ENCODE measurements around the gene GPER1. TPM values are rescaled to one million over a fixed set of nuclear protein-coding genes. Genes with fewer than 3 reads are reported as not detected.

GPER1 gene
- total and polyA plus RNA-seq, 2 donors (not counting 3 experiments of a cell fraction or from before 2014, with no cell fraction given), result 0.77 to 2.3 TPM

- dilution Hi-C loops (cut with MboI; ENCODE audit: extremely low pct_ligation_motif_present, low sequenced_read_pairs) (no loop called here), intact Hi-C loops (cut with micrococcal nuclease) (no loop called here)
- POLR2A ChIA-PET, result interaction anchor here (0.5 kb wide), 1 partner anchor 74 kb away, joined by 4 read pairs; no protein-coding TSS in a partner anchor
- DNase-seq (ENCODE audit: low read depth, low spot score) (no peak), FAIRE-seq (no peak)
- H3K27ac ChIP-seq (ENCODE audit: insufficient read depth, low read depth, low read length), result no peak overlapping the region
- no peaks in the 10 kb centered on the region for H3K27me3 ChIP-seq (ENCODE audit: control insufficient read depth in 2 of 2, insufficient read depth in 2 of 2, low read length in 2 of 2)
- peaks cover 0 to 2% of the 10 kb centered on the region in 2 experiments for H3K36me3 ChIP-seq (ENCODE audit: control insufficient read depth in 2 of 2, extremely low read depth in 1 of 2, insufficient read depth in 2 of 2, low read length in 2 of 2)
- H3K4me3 ChIP-seq (replicated peaks in 1 of 3; ENCODE audit: insufficient read depth in 1 of 3, low read depth in 1 of 3, low read length in 3 of 3), result no peak overlapping the region
- TF ChIP-seq POLR2A (IDR thresholded peaks at IDR 0.05; ENCODE audit: low read depth, low read length) (no peak), MYC (IDR thresholded peaks at IDR 0.05; ENCODE audit: low read depth, low read length) (no peak), JUN (IDR thresholded peaks at IDR 0.05; ENCODE audit: borderline replicate concordance, insufficient read depth, insufficient read length, low read depth) (no peak), MAX (IDR thresholded peaks at IDR 0.05; ENCODE audit: insufficient read depth, insufficient read length) (no peak), FOS (IDR thresholded peaks at IDR 0.05; ENCODE audit: borderline replicate concordance, insufficient read depth, low read length) (no peak), EZH2 (IDR thresholded peaks at IDR 0.05; ENCODE audit: borderline replicate concordance, low read depth, low read length, severe bottlenecking) (no peak), GATA2 (IDR thresholded peaks at IDR 0.05; ENCODE audit: insufficient read depth, insufficient read length, low read depth, low read length) (no peak), POLR2AphosphoS5 (IDR thresholded peaks at IDR 0.05; ENCODE audit: insufficient read depth, low read depth, low read length) (no peak)
- TF ChIP-seq, protein P1, sequence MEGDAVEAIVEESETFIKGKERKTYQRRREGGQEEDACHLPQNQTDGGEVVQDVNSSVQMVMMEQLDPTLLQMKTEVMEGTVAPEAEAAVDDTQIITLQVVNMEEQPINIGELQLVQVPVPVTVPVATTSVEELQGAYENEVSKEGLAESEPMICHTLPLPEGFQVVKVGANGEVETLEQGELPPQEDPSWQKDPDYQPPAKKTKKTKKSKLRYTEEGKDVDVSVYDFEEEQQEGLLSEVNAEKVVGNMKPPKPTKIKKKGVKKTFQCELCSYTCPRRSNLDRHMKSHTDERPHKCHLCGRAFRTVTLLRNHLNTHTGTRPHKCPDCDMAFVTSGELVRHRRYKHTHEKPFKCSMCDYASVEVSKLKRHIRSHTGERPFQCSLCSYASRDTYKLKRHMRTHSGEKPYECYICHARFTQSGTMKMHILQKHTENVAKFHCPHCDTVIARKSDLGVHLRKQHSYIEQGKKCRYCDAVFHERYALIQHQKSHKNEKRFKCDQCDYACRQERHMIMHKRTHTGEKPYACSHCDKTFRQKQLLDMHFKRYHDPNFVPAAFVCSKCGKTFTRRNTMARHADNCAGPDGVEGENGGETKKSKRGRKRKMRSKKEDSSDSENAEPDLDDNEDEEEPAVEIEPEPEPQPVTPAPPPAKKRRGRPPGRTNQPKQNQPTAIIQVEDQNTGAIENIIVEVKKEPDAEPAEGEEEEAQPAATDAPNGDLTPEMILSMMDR (IDR thresholded peaks at IDR 0.05; ENCODE audit: extremely low read depth in 1 of 2, insufficient read depth in 1 of 2, low read depth in 1 of 2, low read length in 2 of 2), result no peak
- CTCF ChIA-PET, result interaction anchor here (1.3 to 2.7 kb wide), 2 partner anchors 8 to 30 kb away, joined by 4 to 15 read pairs; no protein-coding TSS in a partner anchor
- H3K9ac ChIP-seq (replicated peaks; ENCODE audit: extremely low read depth, insufficient read depth, low read length), result no peak overlapping the region
- no peak overlapping the region for H2AFZ ChIP-seq (ENCODE audit: low read depth, low read length)
- H3K9me1 ChIP-seq (replicated peaks; ENCODE audit: control insufficient read depth, extremely low read depth, insufficient read depth, low read length), result no peaks in the 10 kb centered on the region
- H3K4me1 ChIP-seq (ENCODE audit: control insufficient read depth, extremely low read depth, insufficient read depth, low read length), result no peaks in the 10 kb centered on the region
- no peaks in the 10 kb centered on the region for H3K79me2 ChIP-seq (ENCODE audit: control insufficient read depth, insufficient read depth, low read length)
- H4K20me1 ChIP-seq (replicated peaks; ENCODE audit: control insufficient read depth, extremely low read depth, insufficient read depth, low read length), result no peaks in the 10 kb centered on the region
- no peaks in the 10 kb centered on the region for H3K9me3 ChIP-seq (replicated peaks; ENCODE audit: control insufficient read depth, insufficient read depth, low read length)
- no TSS peak for BruUV-seq (replicated peaks)
- H3K4me2 ChIP-seq (ENCODE audit: insufficient read depth, low read length), result no peak overlapping the region
Measured at GRCh38 chr7:1093502-1093843, 5.6 kb downstream of the GPER1 start.
